ENCODE data around the gene EFNA5. TPM values are rescaled to one million over a fixed set of nuclear protein-coding genes. Genes with fewer than 3 reads are reported as not detected.

The EFNA5 gene
- total RNA-seq, 1 experiment from 2014 or later, result 12.0 TPM

GRCh38 chr5:107388141-107388861 is 282.4 kb downstream of the EFNA5 start:
- peak; percentile 70 for DNase-seq (ENCODE audit: low read depth)
- in situ Hi-C loops (cut with HindIII; ENCODE audit: low pct_unique_long_range_greater_than_20kb, low sequenced_read_pairs), result no loop called here

GRCh38 chr5:107387526-107388140 is 283.1 kb downstream of the EFNA5 start:
- in situ Hi-C loops (cut with HindIII; ENCODE audit: low pct_unique_long_range_greater_than_20kb, low sequenced_read_pairs), result no loop called here
- DNase-seq (ENCODE audit: low read depth), result no peak

- DNase-seq (ENCODE audit: low read depth), result no peak
- in situ Hi-C loops (cut with HindIII; ENCODE audit: low pct_unique_long_range_greater_than_20kb, low sequenced_read_pairs), result no loop called here
Measured at GRCh38 chr5:107385708-107386107, 285.0 kb downstream of the EFNA5 start.

- in situ Hi-C loops (cut with HindIII; ENCODE audit: low pct_unique_long_range_greater_than_20kb, low sequenced_read_pairs), result no loop called here
- no peak for DNase-seq (ENCODE audit: low read depth)
Measured at GRCh38 chr5:107384256-107384655, 286.5 kb downstream of the EFNA5 start.

GRCh38 chr5:107383414-107383813 is 287.3 kb downstream of the EFNA5 start:
- DNase-seq (ENCODE audit: low read depth), result no peak
- in situ Hi-C loops (cut with HindIII; ENCODE audit: low pct_unique_long_range_greater_than_20kb, low sequenced_read_pairs), result no loop called here

GRCh38 chr5:107381189-107381856 is 289.4 kb downstream of the EFNA5 start:
- peak; percentile 71 for DNase-seq (ENCODE audit: low read depth)

GRCh38 chr5:107380654-107381053 is 290.1 kb downstream of the EFNA5 start:
- no peak for DNase-seq (ENCODE audit: low read depth)
- in situ Hi-C loops (cut with HindIII; ENCODE audit: low pct_unique_long_range_greater_than_20kb, low sequenced_read_pairs), result no loop called here

More at GRCh38 chr5:107381189-107381856, 289.4 kb downstream of the EFNA5 start:
- in situ Hi-C loops (cut with HindIII; ENCODE audit: low pct_unique_long_range_greater_than_20kb, low sequenced_read_pairs), result no loop called here

GRCh38 chr5:107378218-107378899 is 292.4 kb downstream of the EFNA5 start:
- in situ Hi-C loops (cut with HindIII; ENCODE audit: low pct_unique_long_range_greater_than_20kb, low sequenced_read_pairs), result no loop called here
- no peak for DNase-seq (ENCODE audit: low read depth)

GRCh38 chr5:107377277-107377609 is 293.5 kb downstream of the EFNA5 start:
- DNase-seq (ENCODE audit: low read depth), result no peak
- in situ Hi-C loops (cut with HindIII; ENCODE audit: low pct_unique_long_range_greater_than_20kb, low sequenced_read_pairs), result no loop called here

- in situ Hi-C loops (cut with HindIII; ENCODE audit: low pct_unique_long_range_greater_than_20kb, low sequenced_read_pairs), result no loop called here
- peak; percentile 67 for DNase-seq (ENCODE audit: low read depth)
Measured at GRCh38 chr5:107376546-107377276, 294.0 kb downstream of the EFNA5 start.

GRCh38 chr5:107373549-107374263 is 297.0 kb downstream of the EFNA5 start:
- DNase-seq (ENCODE audit: low read depth), result no peak
- in situ Hi-C loops (cut with HindIII; ENCODE audit: low pct_unique_long_range_greater_than_20kb, low sequenced_read_pairs), result no loop called here

GRCh38 chr5:107372723-107373450 is 297.9 kb downstream of the EFNA5 start:
- in situ Hi-C loops (cut with HindIII; ENCODE audit: low pct_unique_long_range_greater_than_20kb, low sequenced_read_pairs), result no loop called here
- DNase-seq (ENCODE audit: low read depth), result no peak

GRCh38 chr5:107370396-107370968 is 300.3 kb downstream of the EFNA5 start:
- DNase-seq (ENCODE audit: low read depth), result no peak
- in situ Hi-C loops (cut with HindIII; ENCODE audit: low pct_unique_long_range_greater_than_20kb, low sequenced_read_pairs), result no loop called here

- no peak for DNase-seq (ENCODE audit: low read depth)
- in situ Hi-C loops (cut with HindIII; ENCODE audit: low pct_unique_long_range_greater_than_20kb, low sequenced_read_pairs), result loop anchor here (10.0 kb wide), 1 partner anchor 195 kb away; no protein-coding TSS in a partner anchor
Measured at GRCh38 chr5:107369622-107370021, 301.1 kb downstream of the EFNA5 start.

GRCh38 chr5:107368615-107369014 is 302.1 kb downstream of the EFNA5 start:
- DNase-seq (ENCODE audit: low read depth), result no peak
- in situ Hi-C loops (cut with HindIII; ENCODE audit: low pct_unique_long_range_greater_than_20kb, low sequenced_read_pairs), result loop anchor here (10.0 kb wide), 1 partner anchor 194 kb away; no protein-coding TSS in a partner anchor

- no peak for DNase-seq (ENCODE audit: low read depth)
- in situ Hi-C loops (cut with HindIII; ENCODE audit: low pct_unique_long_range_greater_than_20kb, low sequenced_read_pairs), result loop anchor here (10.0 kb wide), 1 partner anchor 193 kb away; no protein-coding TSS in a partner anchor
Measured at GRCh38 chr5:107367939-107368338, 302.8 kb downstream of the EFNA5 start.

GRCh38 chr5:107367480-107367879 is 303.3 kb downstream of the EFNA5 start:
- in situ Hi-C loops (cut with HindIII; ENCODE audit: low pct_unique_long_range_greater_than_20kb, low sequenced_read_pairs), result loop anchor here (10.0 kb wide), 1 partner anchor 193 kb away; no protein-coding TSS in a partner anchor
- no peak for DNase-seq (ENCODE audit: low read depth)
